Activated CD8-positive, alpha-beta memory T cell treated with anti-CD3 and anti-CD28 coated beads, Interleukin-2, amount 50 U/mL, for 24 hours (primary cell): ENCODE results near the gene HCN4.
"Not testable (repeated sequence)": the region's sequence is repeated elsewhere in the genome, so short reads cannot be mapped to it uniquely, and the experiment has no call there.

Experiments
- DNase-seq: peaks from one replicate; pipeline ENCODE4 v3.0.0-alpha.2; 2020; ENCODE audit errors: extremely low read depth

Gene HCN4

GRCh38 chr15:73368301-73369136 lies at the start of gene HCN4:
HCN4 (minus strand) TSS chr15:73368958; CDS start chr15:73368270, 688 bp downstream.
- no peak for DNase-seq

GRCh38 chr15:73414876-73415275 lies 46.1 kb upstream of the HCN4 start:
- no peak for DNase-seq

- DNase-seq: no peak
Measured at GRCh38 chr15:73403171-73403570, 34.4 kb upstream of the HCN4 start.

- DNase-seq: not testable (repeated sequence)
Measured at GRCh38 chr15:73400222-73400621, 31.5 kb upstream of the HCN4 start.

- DNase-seq: no peak
Measured at GRCh38 chr15:73398861-73399260, 30.1 kb upstream of the HCN4 start.

DNA sequence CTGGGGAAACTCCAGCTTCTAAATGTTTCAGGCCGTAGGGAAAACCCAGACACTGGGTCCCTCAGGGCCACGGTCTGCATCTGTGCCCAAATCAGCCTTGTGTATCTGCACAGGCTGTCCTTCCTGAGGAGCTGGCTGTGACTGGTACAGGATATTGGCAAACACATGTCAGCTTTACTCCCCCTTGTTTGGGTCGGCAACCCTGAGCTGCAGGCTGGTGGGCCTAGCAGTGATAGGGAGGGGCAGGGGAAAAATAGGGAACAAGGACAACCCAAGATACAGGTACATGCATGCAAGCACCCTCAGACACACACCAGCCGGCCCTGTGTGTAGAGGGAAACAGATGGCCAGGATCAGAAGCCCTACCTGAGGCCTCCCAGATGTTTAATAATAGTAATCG lies 28.7 kb upstream of the HCN4 start:
- no peak for DNase-seq

- no peak for DNase-seq
Measured at GRCh38 chr15:73395671-73396070, 26.9 kb upstream of the HCN4 start.

- DNase-seq: no peak
Measured at GRCh38 chr15:73394782-73395181, 26.0 kb upstream of the HCN4 start.

DNA sequence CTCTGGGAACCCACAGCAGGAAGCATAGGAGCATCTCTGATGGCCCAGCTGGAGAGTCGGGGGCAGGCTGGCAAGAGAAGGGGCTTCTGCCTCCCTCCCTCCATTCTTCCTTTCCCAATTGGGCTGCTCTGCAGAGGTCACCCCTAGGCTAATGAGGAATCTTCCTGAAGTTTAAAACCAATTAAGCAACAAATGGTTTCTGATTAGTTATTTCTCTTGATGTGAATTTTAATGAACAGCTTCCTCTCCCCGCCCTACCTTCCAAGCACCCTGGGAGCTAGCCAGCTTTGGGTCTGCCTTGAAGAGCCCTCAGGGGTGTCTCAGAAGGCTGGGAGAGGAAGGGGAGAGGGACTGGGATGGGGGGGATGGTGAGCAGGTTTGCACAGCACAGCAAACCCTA lies 24.6 kb upstream of the HCN4 start:
- no peak for DNase-seq

GRCh38 chr15:73392025-73392424 lies 23.3 kb upstream of the HCN4 start:
- DNase-seq: no peak

DNA sequence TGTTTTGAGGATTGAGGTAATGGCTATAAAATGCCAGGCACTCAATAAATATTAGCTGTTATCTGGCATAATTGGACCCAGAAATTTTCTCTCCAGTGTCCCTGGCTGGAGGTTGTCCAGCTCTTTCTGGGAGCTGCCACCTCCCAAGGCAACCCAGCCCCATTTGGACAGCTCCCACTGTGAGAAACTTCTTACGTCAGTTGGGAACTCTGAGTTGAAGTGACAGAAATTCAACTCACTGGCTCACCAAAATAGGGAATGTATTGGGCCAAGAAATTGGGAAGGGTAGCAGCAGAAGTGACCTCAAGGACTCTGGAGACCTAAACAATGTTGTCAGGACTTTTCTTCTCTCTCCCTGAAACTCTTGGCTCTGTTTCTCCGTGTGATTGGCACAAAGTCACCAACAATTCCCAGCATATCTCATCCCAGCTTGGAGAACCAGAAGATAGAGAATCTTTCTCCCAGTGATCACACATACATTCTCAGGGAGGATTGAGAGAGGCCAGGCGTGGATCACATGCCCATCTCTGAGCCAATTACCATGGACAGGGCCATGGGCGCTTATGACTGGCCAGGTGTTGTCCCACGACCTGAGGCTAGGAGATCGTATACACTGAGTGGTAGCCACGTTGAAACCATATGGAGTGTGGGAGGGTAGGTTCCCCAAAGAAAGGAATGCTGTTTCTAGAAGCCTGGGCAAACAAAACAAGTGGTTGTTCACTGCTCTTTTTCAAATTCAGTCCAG lies 22.5 kb upstream of the HCN4 start:
- no peak for DNase-seq

- no peak for DNase-seq
Measured at GRCh38 chr15:73389971-73390544, 21.3 kb upstream of the HCN4 start.

GRCh38 chr15:73389539-73389938 lies 20.8 kb upstream of the HCN4 start:
- no peak for DNase-seq

DNA sequence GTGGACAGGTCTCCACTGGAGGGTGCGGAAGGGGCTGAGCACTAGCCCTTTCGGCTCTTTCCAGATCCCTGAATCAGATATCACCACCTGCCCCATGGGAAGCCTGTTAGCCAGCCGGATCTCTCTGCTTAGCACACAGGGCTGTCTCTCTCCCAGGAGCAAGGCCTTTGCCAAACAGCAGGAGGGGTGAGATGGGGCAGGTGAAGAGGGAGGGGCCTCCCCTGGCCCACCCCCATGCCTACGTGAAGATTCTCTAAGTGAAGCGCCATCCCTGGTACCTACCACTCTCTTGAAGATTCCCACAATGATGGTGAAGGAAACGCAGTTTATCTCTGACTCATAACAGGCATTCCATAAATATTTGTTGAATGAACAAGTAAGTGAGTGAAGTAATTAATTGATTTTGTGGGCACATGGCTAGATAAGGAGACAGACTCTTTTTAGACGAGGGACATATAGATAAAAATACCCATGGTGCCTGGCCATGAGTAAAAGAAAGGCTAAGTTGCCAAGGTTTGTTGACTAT lies 19.6 kb upstream of the HCN4 start:
- no peak for DNase-seq

DNA sequence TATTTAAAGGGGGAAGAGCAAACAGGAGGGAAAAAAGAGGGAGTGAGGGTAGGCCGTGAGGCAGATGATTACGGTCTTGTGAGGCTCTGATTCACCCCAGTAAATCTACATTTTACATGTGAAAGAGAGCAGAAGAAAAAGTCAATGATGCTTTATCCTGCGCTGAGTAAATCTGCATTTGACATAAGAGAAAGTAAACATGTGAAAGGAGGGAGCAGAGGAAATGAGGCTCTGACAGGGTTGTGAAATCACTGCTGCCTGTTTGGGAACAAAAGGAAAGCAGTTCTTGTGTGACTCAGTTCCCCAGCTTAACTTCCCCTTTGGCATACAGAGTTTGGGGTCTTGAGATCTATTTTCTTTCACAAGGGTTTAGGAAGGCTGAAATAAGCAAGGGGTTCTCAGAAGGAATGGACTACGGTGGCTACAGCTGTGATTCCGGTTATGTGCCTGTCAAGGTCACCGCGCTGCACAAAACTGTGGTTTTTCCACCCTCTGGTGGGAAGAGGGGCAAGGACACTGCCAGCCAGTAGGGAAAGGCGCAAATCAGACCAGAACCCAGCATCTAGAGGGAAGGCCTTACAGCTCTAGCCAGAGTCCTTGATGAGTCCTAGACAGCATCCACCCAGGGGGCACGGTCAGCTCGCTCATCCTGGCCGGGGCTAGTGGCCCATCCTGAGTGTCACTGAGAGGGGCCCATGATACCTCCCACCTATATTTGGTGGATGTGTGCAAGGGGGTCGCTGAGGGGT lies 18.9 kb upstream of the HCN4 start:
- DNase-seq: no peak

- DNase-seq: no peak
Measured at GRCh38 chr15:73386886-73387506, 18.2 kb upstream of the HCN4 start.

DNA sequence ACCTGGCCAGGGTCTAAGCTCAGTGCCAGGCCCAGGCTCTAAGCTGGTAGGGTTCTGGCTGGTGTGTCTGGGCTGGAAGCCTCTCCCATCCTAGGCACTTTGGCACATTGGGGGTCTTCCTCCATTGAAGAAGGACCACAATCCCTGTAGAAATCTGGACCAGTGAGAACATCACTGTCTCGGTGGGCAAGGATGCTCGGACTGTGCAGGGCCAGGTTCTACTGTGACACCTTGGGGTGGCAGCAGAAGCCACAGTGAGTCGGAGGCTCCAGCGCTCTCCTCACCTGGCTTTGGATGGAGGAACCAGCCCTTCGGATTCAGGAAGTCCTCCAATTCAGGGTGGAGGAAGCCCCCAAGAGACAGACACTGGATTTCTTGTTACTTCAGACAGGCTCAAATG lies 17.5 kb upstream of the HCN4 start:
- DNase-seq: no peak

- no peak for DNase-seq
Measured at GRCh38 chr15:73385205-73385604, 16.4 kb upstream of the HCN4 start.

GRCh38 chr15:73383310-73384189 lies 14.8 kb upstream of the HCN4 start:
- DNase-seq: no peak

GRCh38 chr15:73382115-73382514 lies 13.4 kb upstream of the HCN4 start:
- DNase-seq: no peak
